Measurements from ENCODE around the gene GPR15LG. TPM values are rescaled to one million over a fixed set of nuclear protein-coding genes. Genes with fewer than 3 reads are reported as not detected.

The GPR15LG gene
- total RNA-seq, 4 donors from 2014 or later, result 23.1 to 83.2 (median 52.2) TPM

DNA sequence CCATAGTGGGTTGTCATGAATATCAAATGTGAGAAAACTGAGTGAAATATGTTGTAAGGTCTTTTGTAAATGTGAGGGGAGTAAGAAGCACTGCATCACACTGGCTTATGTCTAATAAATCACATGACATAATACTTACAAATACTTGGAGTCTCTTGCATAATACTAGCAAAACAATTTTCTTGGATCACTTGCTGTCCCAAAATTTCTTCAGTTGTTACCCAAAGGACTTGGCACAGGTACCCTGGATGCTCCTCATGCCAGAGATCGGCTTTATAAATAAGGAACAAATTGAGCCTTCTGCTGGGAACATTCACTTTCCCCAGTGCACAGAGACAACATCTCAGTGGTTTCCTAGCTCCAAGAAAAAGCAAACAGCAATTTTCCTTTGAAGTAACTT is 56.8 kb downstream of the GPR15LG start:
- H3K9me3 ChIP-seq, result peaks cover 0 to 3% (median 0%) of the 10 kb centered on the region in 4 donors
- no peak for DNase-seq

DNA sequence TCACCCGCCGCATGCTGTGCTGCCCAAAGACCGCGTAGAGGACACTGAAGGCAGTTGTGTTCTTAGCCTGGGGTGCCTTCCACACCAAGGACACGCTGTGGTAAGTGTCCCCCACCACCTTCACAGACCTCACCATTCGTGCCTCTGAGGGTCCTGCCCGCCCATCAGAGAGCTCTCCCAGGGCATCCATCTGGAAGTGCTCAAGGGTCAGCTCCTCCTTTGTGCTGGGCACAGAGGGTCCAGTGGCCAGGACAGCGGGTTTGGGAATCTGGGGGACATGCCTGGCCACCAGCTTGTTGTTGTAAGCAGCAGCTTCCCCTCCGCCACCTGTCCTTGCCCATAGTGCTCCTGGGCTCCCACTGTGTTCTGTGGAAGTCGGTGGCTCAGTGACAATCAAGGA is 58.8 kb downstream of the GPR15LG start:
- no peak overlapping the region for H3K4me3 ChIP-seq
- H3K4me1 ChIP-seq, result no peaks in the 10 kb centered on the region
- H3K27ac ChIP-seq, result no peak overlapping the region
- peaks cover 0 to 3% (median 0%) of the 10 kb centered on the region in 4 donors for H3K9me3 ChIP-seq
- no peaks in the 10 kb centered on the region for H3K27me3 ChIP-seq
- DNase-seq, result no peak
- TF ChIP-seq CTCF (IDR thresholded peaks at IDR 0.05) (no peak), POLR2A (IDR thresholded peaks at IDR 0.05) (no peak)
- no peaks in the 10 kb centered on the region for H3K36me3 ChIP-seq

More for the DNA sequence above, 56.8 kb downstream of the GPR15LG start:
- Histone ChIP-seq H3K4me3 (no peak overlapping the region), H3K27ac (no peak overlapping the region), H3K4me1 (no peaks in the 10 kb centered on the region), H3K27me3 (no peaks in the 10 kb centered on the region), H3K36me3 (no peaks in the 10 kb centered on the region)
- TF ChIP-seq POLR2A (IDR thresholded peaks at IDR 0.05) (no peak), CTCF (IDR thresholded peaks at IDR 0.05) (no peak)

- Histone ChIP-seq H3K36me3 (no peaks in the 10 kb centered on the region), H3K4me3 (no peak overlapping the region), H3K4me1 (no peaks in the 10 kb centered on the region), H3K9me3 (peaks cover 0 to 3% (median 0%) of the 10 kb centered on the region in 4 donors), H3K27me3 (no peaks in the 10 kb centered on the region), H3K27ac (no peak overlapping the region)
- TF ChIP-seq POLR2A (IDR thresholded peaks at IDR 0.05) (no peak), CTCF (IDR thresholded peaks at IDR 0.05) (no peak)
- DNase-seq, result no peak
Measured at GRCh38 chr10:84233940-84234339, 60.3 kb downstream of the GPR15LG start.

GRCh38 chr10:84234479-84234878 is 60.9 kb downstream of the GPR15LG start:
- peaks cover 0 to 3% (median 0%) of the 10 kb centered on the region in 4 donors for H3K9me3 ChIP-seq
- H3K36me3 ChIP-seq, result no peaks in the 10 kb centered on the region
- no peak for TF ChIP-seq POLR2A (IDR thresholded peaks at IDR 0.05)
- no peak for TF ChIP-seq CTCF (IDR thresholded peaks at IDR 0.05)
- DNase-seq, result no peak
- no peaks in the 10 kb centered on the region for H3K27me3 ChIP-seq
- H3K4me1 ChIP-seq, result no peaks in the 10 kb centered on the region
- H3K4me3 ChIP-seq, result no peak overlapping the region
- no peak overlapping the region for H3K27ac ChIP-seq

Other genes with a start within 250 kb of the GPR15LG start
- gene GHITM, start 34.3 kb upstream of the GPR15LG start, total RNA-seq, result 100 to 1,000 TPM; 111 to 270 (median 143) TPM
- 10 to 100 TPM; 22.6 to 87.0 (median 59.9) TPM for gene CDHR1, start 20.7 kb downstream of the GPR15LG start, total RNA-seq
- gene LRIT2, start 51.7 kb downstream of the GPR15LG start, total RNA-seq, result not detected
- not detected for gene LRIT1, start 67.7 kb downstream of the GPR15LG start, total RNA-seq
- gene RGR, start 71.3 kb downstream of the GPR15LG start, total RNA-seq, result 1 to 10 TPM in 1 of 4 donors, not detected in 3; 4.0 TPM
- 10 to 100 TPM; 33.7 to 63.9 (median 47.5) TPM for gene CCSER2, start 154.8 kb downstream of the GPR15LG start, total RNA-seq

Data from Peyer's patch (tissue), 4 donors.